Colonic mucosa (tissue), 4 donors: ENCODE measurements around the gene STAG3. TPM values are rescaled to one million over a fixed set of nuclear protein-coding genes. Genes with fewer than 3 reads are reported as not detected.
"Not testable (repeated sequence)": the region's sequence is repeated elsewhere in the genome, so short reads cannot be mapped to it uniquely, and the experiment has no call there.

Source experiments
- DNase-seq: peaks from one replicate; pipeline ENCODE4 v3.0.0-alpha.2; 2020
- H3K27ac ChIP-seq: fragments of 200-600 bp; one replicate; pipeline ENCODE4 v1.8.0; 2021
- H3K27me3 ChIP-seq: fragments of 200-600 bp; one replicate; pipeline ENCODE4 v1.8.0; 2021
- H3K36me3 ChIP-seq: fragments of 200-600 bp; one replicate; pipeline ENCODE4 v1.8.0; 2021
- H3K4me1 ChIP-seq: fragments of 200-600 bp; one replicate; pipeline ENCODE4 v1.8.0; 2021; ENCODE audit warnings: mild to moderate bottlenecking
- H3K4me3 ChIP-seq: fragments of 200-600 bp; one replicate; pipeline ENCODE4 v1.8.0; 2021
- H3K9ac ChIP-seq, 2 donors: one replicate each; pipeline ENCODE4 v1.7.0; 2013; ENCODE audit warnings: control low read depth in 2 of 2, low read depth in 2 of 2, low read length in 2 of 2
- H3K9me3 ChIP-seq: fragments of 200-600 bp; one replicate; pipeline ENCODE4 v1.8.0; 2021
- CTCF ChIP-seq: fragments of 200-600 bp; IDR thresholded peaks from one replicate; pipeline ENCODE4 v1.8.0; 2022; ENCODE audit warnings: antibody characterized with exemption, mild to moderate bottlenecking
- intact Hi-C: fragments of 100-400 bp; cut with DNase I; formaldehyde crosslinking; loops from one replicate; pipeline ENCODE4 v1.14.1; 2022
- total RNA-seq, 2 donors: library from RNA; stranded (reverse); fragmentation: NEBNext Ultra II Directional in 1 of 2; extraction: Animal tissue kit (Norgen Biotek cat#: 25700) in 1 of 2; gene quantifications; one replicate each; pipeline ENCODE4 v1.2.1, GENCODE V29; 2021
- donor health status: healthy.
- donor health status: DM: no; HTN: no; CAD: no.
- donor health status: DM: no; HTN: no; CAD: no.

Gene STAG3
- total RNA-seq, 2 donors from 2014 or later, result 1.4 to 3.8 TPM

DNA sequence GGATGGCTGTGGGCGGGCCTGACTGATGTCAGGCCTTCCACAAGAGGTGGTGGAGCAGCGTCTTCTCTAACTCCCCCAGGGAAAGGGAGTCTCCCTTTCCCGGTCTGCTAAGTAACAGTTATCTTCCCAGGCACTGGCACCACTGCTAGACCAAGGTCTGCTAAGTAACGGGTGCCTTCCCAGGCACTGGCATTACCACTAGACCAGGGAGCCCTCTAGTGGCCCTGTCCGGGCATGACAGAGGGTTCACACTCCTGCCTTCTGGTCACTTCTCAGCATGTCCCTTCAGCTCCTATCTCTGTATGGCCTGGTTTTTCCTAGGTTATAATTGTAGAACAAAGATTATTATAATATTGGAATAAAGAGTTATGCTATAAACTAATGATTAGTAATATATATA lies 40.2 kb downstream of the STAG3 start:
- peak; percentile 96 for DNase-seq
- not testable (repeated sequence) for H3K4me1 ChIP-seq, H3K9ac ChIP-seq, H3K27ac ChIP-seq, H3K27me3 ChIP-seq, H3K9me3 ChIP-seq, H3K4me3 ChIP-seq, H3K36me3 ChIP-seq
- peak; percentile 57 for TF ChIP-seq CTCF
- intact Hi-C loops, result loop anchor here (2.0 kb wide), 1 partner anchor 85 kb away; no protein-coding TSS in a partner anchor

- intact Hi-C loops, result loop anchor here (2.0 kb wide), 1 partner anchor 87 kb away; no protein-coding TSS in a partner anchor
- no peak for DNase-seq
- Histone ChIP-seq H3K4me1 (no peaks in the 10 kb centered on the region), H3K27ac (peak overlapping the region; percentile 27), H3K27me3 (no peaks in the 10 kb centered on the region), H3K9ac (peak overlapping the region in 1 of 2 donors; percentile 35), H3K4me3 (no peak overlapping the region), H3K9me3 (no peaks in the 10 kb centered on the region), H3K36me3 (no peaks in the 10 kb centered on the region)
- no peak for TF ChIP-seq CTCF
These were observed 41.6 kb downstream of the STAG3 start for GRCh38 chr7:100219271-100219737.

DNA sequence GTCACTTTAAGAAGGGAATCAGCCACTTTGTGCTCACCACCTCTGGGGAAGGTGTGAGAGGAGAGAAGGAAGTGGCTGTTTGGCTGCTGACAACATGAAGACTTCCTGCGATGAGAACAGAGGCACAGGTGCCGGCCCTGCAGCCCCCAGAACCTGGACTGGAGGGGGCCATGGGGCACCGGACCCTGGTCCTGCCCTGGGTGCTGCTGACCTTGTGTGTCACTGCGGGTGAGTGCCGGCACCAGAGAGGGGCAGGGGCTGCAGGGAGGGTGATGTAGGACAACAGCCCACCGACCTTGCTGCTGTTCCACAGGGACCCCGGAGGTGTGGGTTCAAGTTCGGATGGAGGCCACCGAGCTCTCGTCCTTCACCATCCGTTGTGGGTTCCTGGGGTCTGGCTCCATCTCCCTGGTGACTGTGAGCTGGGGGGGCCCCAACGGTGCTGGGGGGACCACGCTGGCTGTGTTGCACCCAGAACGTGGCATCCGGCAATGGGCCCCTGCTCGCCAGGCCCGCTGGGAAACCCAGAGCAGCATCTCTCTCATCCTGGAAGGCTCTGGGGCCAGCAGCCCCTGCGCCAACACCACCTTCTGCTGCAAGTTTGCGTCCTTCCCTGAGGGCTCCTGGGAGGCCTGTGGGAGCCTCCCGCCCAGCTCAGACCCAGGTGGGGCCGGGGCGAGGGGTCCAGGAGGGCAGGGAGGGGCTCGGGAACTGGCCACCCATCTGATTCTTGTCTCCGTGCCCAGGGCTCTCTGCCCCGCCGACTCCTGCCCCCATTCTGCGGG lies 42.3 kb downstream of the STAG3 start, which contains the start of gene PVRIG:
Gene PVRIG, plus strand, starts transcription at position 149 of the 785 bp plus-strand sequence. Its CDS starts 22 bp downstream, at position 171.
- peak within 1 kb of the TSS in 1 of 2 donors; percentile 50 for H3K9ac ChIP-seq
- intact Hi-C loops, result loop anchor here (2.0 kb wide), 1 partner anchor 87 kb away; no protein-coding TSS in a partner anchor
- H3K9me3 ChIP-seq, DNase-seq, H3K36me3 ChIP-seq, H3K27me3 ChIP-seq, H3K4me1 ChIP-seq: not testable (repeated sequence)
- H3K4me3 ChIP-seq, result peak within 1 kb of the TSS; percentile 14
- H3K27ac ChIP-seq, result peak within 1 kb of the TSS; percentile 61

- H3K27ac ChIP-seq, result peak overlapping the region; percentile 61
- H3K4me1 ChIP-seq, result no peaks in the 10 kb centered on the region
- peak overlapping the region; percentile 14 for H3K4me3 ChIP-seq
- H3K9ac ChIP-seq, result peak overlapping the region in 1 of 2 donors; percentile 50
- H3K27me3 ChIP-seq, result no peaks in the 10 kb centered on the region
- H3K36me3 ChIP-seq, result no peaks in the 10 kb centered on the region
- intact Hi-C loops, result no loop called here
- no peak for DNase-seq
- no peak for TF ChIP-seq CTCF
- H3K9me3 ChIP-seq, result no peaks in the 10 kb centered on the region
These were observed 43.0 kb downstream of the STAG3 start for GRCh38 chr7:100220586-100221230.

DNA sequence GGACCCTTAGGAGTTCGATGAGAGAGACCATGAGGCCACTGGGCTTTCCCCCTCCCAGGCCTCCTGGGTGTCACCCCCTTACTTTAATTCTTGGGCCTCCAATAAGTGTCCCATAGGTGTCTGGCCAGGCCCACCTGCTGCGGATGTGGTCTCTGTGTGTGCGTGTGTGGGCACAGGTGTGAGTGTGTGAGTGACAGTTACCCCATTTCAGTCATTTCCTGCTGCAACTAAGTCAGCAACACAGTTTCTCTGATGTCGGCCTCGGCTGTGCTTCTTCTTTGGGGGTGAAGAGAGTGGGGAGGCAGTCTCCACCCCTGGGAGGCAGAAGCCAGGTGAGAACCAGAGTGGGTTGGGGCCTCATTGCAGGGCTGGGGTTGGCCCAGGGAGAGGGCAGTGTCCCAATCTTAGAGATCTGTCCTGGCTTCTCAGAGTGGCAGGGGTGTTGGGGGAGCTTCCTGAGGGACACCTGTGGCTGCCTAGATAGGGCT lies 43.6 kb downstream of the STAG3 start:
- Histone ChIP-seq H3K9me3 (no peaks in the 10 kb centered on the region), H3K9ac (peak overlapping the region in 1 of 2 donors; percentile 56), H3K27ac (peak overlapping the region; percentile 61), H3K27me3 (no peaks in the 10 kb centered on the region), H3K4me1 (no peaks in the 10 kb centered on the region), H3K4me3 (no peak overlapping the region), H3K36me3 (no peaks in the 10 kb centered on the region)
- DNase-seq, result no peak
- intact Hi-C loops, result no loop called here
- TF ChIP-seq CTCF, result no peak
